Measurements from ENCODE around the gene ST6GALNAC3.

- TF ChIP-seq POLR2A (IDR thresholded peaks at IDR 0.05; ENCODE audit: low read depth, low read length) (no peak), POLR2AphosphoS5 (IDR thresholded peaks at IDR 0.05; ENCODE audit: low read depth, low read length) (no peak), TAF1 (IDR thresholded peaks at IDR 0.05; ENCODE audit: borderline replicate concordance, low read depth, low read length) (no peak)
These were observed 502.5 kb downstream of the ST6GALNAC3 start for GRCh38 chr1:76576876-76577524.
